Cardiac muscle cell (in vitro differentiated cells and primary cell): ENCODE results near the gene BAIAP3. TPM values are rescaled to one million over a fixed set of nuclear protein-coding genes. Genes with fewer than 3 reads are reported as not detected.

Source experiments
- DNase-seq, 2 donors: peaks; one replicate each; pipeline versions ENCODE4 v3.0.0 to v3.0.0-alpha.2; 2010 to 2017; ENCODE audit warnings: low read depth in 1 of 2, low spot score in 1 of 2
- H3K27ac ChIP-seq: fragments of 200-600 bp; sonication (generic); 2 replicates; pipeline ENCODE4 v1.5.1; 2016
- H3K27me3 ChIP-seq: fragments of 200-600 bp; sonication (generic); 2 replicates; pipeline ENCODE4 v1.6.0; 2016; ENCODE audit warnings: control low read depth
- H3K36me3 ChIP-seq: fragments of 200-600 bp; sonication (generic); 2 replicates; pipeline ENCODE4 v1.5.1; 2016; ENCODE audit warnings: control low read depth
- H3K4me1 ChIP-seq: fragments of 200-600 bp; sonication (generic); 2 replicates; pipeline ENCODE4 v1.8.1; 2017; ENCODE audit warnings: low read depth, mild to moderate bottlenecking, mixed run types
- H3K4me3 ChIP-seq: fragments of 200-600 bp; sonication (generic); 2 replicates; pipeline ENCODE4 v1.5.1; 2016; ENCODE audit warnings: mild to moderate bottlenecking
- H3K9me3 ChIP-seq: fragments of 200-600 bp; sonication (generic); 2 replicates; pipeline ENCODE4 v1.5.1; 2017; ENCODE audit warnings: low read depth, mild to moderate bottlenecking, control low read depth
- polyA plus RNA-seq: library from polyadenylated mRNA; unstranded; fragments of >200 nt; fragmentation: Nextera tagmentation; extraction: Ambion mirVana; gene quantifications from 2 replicates; pipeline ENCODE4 v1.2.1, GENCODE V29; 2016
- total RNA-seq: library from RNA; depleted of rRNA; stranded (reverse); fragments of >200 nt; gene quantifications from 2 replicates; pipeline ENCODE4 v1.2.3, GENCODE V29; 2016
- TF ChIP-seq, protein P1 (sequence below): IDR thresholded peaks from 2 replicates; pipeline ENCODE4 v1.5.1; 2012; ENCODE audit warnings: low read depth, mild to moderate bottlenecking, low read length

The BAIAP3 gene
- total and polyA plus RNA-seq, 2 experiments from 2014 or later: 7.4 to 7.7 TPM

DNA sequence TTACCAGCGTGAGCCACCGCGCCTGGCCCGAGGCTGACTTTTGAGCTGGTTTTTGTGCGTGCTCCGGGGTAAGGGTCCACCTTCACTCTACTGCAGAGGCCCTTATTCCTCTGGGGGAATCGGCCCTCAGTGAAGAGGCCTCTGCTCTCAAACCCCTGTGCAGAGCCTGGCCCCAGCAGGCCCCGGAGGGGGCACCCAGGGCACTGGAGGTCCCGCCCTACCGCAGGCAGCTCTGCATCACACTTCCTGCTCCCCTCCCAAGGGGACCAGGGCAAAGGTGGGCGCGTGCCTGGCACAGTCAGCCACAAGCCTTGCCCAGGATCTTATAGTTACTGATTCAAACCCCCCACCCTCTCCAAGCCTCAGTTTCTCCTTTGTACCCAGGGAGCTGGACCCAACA, 27.6 kb upstream of the BAIAP3 start:
- DNase-seq: no peak
- no peaks in the 10 kb centered on the region for H3K9me3 ChIP-seq
- TF ChIP-seq, protein P1, sequence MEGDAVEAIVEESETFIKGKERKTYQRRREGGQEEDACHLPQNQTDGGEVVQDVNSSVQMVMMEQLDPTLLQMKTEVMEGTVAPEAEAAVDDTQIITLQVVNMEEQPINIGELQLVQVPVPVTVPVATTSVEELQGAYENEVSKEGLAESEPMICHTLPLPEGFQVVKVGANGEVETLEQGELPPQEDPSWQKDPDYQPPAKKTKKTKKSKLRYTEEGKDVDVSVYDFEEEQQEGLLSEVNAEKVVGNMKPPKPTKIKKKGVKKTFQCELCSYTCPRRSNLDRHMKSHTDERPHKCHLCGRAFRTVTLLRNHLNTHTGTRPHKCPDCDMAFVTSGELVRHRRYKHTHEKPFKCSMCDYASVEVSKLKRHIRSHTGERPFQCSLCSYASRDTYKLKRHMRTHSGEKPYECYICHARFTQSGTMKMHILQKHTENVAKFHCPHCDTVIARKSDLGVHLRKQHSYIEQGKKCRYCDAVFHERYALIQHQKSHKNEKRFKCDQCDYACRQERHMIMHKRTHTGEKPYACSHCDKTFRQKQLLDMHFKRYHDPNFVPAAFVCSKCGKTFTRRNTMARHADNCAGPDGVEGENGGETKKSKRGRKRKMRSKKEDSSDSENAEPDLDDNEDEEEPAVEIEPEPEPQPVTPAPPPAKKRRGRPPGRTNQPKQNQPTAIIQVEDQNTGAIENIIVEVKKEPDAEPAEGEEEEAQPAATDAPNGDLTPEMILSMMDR: no peak
- H3K36me3 ChIP-seq: no peaks in the 10 kb centered on the region
- H3K27me3 ChIP-seq: no peaks in the 10 kb centered on the region
- H3K4me1 ChIP-seq: peaks cover 3% of the 10 kb centered on the region
- H3K4me3 ChIP-seq: no peak overlapping the region
- no peak overlapping the region for H3K27ac ChIP-seq

DNA sequence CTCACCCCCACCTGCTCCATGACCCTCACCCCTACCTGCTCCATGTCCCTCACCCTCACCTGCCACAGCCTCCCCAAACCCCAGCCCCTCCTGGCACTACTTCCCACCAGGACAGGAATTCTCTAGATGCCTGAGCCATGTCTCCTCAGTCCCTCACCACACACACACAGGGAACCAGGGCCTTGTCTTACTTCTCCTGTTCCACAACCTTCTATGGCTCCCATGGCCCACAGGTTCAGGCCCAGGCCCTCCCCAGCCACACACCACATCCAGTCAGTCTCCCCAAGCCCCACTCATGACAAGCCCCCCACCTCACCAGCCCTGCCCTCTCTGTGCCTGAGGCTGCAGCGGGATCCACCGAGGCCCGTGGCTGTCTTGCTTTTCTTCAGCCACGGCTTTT, 27.1 kb upstream of the BAIAP3 start:
- H3K4me3 ChIP-seq: no peak overlapping the region
- DNase-seq: no peak
- TF ChIP-seq, protein P1: no peak

DNA sequence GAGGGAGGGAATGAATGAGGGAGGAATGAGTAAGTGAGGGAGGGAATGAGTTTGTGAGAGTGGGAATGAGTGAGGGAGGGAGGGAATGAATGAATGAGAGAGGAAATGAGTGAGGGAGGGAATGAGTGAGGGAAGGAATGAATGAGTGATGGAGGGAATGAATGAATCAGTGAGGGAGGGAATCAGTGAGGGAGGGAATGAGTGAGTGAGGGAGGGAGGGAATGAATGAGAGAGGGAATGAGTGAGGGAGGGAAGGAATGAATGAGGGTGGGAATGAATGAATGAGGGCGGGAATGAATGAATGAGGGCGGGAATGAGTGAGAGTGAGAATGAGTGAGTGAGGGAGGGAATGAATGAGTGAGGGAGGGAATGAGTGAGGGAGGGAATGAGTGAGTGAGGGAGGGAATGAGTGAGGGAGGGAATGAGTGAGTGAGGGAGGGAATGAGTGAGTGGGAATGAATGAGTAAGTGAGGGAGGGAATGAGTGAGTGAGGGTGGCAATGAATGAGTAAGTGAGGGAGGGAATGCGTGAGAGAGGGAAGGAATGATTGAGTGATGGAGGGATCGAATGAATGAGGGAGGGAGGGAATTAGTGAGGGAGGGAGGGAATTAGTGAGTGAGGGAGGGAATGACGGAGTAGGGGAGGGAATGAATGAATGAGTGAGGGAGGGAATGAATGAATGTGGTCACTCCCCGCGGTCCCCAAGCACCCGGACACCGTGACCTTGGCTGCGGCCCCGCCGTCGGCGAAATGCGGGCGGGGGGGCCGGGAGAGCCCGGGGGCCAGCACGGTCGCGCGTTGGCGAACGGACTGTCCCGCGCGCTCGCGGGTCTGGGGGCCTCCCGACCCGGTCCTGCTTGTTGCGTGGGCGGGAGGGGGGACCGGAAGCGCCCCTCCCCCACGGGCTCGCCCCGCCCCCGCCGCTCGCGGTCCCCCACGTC, 25.1 kb upstream of the BAIAP3 start:
- H3K4me1 ChIP-seq: peaks cover 16% of the 10 kb centered on the region
- peak overlapping the region; percentile 59 for H3K4me3 ChIP-seq
- no peak for DNase-seq
- TF ChIP-seq, protein P1: no peak
- no peaks in the 10 kb centered on the region for H3K27me3 ChIP-seq
- H3K27ac ChIP-seq: peak overlapping the region; percentile 100
- H3K9me3 ChIP-seq: no peaks in the 10 kb centered on the region
- H3K36me3 ChIP-seq: no peaks in the 10 kb centered on the region

More for the DNA sequence above, 27.1 kb upstream of the BAIAP3 start:
- Histone ChIP-seq H3K27me3 (no peaks in the 10 kb centered on the region), H3K9me3 (no peaks in the 10 kb centered on the region), H3K4me1 (peaks cover 8% of the 10 kb centered on the region), H3K36me3 (no peaks in the 10 kb centered on the region), H3K27ac (no peak overlapping the region)

DNA sequence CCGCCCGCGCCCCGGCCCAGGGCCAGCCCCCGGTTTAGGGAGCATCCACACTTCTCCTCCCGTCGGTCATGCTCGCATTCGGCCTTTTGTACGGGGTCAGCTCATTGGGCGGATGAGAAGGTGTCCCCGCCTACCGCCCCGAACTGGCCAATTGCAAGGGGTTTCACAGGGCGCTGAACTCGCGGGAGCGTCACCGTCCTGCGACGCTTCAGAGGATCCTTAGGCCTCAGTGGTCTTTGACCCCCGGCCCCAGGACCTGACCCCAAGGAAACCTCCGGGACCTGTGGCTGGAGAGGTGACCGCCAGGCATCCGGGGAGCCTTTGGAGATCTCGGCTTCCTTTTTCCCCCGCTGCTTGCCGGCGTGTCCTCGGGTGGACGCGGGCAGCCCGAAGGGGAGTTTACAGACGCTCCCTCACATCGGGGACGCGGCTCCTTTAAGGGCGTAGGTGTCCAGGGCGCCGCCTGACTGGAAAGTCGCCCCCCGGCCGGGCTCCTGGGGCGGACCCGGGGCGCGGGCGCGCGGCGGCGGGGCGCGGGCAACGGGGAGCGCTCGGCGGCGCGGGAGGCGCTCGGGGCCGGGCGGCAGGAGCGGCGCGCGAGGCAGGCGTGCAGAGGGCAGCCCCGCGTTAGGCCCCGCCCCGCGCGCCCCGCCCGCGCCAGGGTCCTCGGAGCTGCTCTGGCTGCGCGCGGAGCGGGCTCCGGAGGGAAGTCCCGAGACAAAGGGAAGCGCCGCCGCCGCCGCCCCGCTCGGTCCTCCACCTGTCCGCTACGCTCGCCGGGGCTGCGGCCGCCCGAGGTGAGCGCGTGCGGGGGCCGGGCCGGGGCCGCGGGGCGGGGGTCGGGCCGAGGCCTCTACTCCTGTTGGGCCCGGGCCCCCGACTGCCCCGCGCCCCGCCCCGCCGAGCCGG, 24.2 kb upstream of the BAIAP3 start, which contains the start of gene UBE2I:
Gene UBE2I, plus strand, starts transcription at position 660 of the 909 bp plus-strand sequence. CDS start 4,395 bp downstream, outside the sequence.
- peaks cover 3% of the 10 kb centered on the region for H3K36me3 ChIP-seq
- no peaks in the 10 kb centered on the region for H3K27me3 ChIP-seq
- peak within 1 kb of the TSS; percentile 92 for H3K4me3 ChIP-seq
- peaks cover 16% of the 10 kb centered on the region for H3K4me1 ChIP-seq
- H3K9me3 ChIP-seq: no peaks in the 10 kb centered on the region
- TF ChIP-seq, protein P1: no peak
- H3K27ac ChIP-seq: peak within 1 kb of the TSS; percentile 100
- peak; percentile 95 to 99 for DNase-seq

DNA sequence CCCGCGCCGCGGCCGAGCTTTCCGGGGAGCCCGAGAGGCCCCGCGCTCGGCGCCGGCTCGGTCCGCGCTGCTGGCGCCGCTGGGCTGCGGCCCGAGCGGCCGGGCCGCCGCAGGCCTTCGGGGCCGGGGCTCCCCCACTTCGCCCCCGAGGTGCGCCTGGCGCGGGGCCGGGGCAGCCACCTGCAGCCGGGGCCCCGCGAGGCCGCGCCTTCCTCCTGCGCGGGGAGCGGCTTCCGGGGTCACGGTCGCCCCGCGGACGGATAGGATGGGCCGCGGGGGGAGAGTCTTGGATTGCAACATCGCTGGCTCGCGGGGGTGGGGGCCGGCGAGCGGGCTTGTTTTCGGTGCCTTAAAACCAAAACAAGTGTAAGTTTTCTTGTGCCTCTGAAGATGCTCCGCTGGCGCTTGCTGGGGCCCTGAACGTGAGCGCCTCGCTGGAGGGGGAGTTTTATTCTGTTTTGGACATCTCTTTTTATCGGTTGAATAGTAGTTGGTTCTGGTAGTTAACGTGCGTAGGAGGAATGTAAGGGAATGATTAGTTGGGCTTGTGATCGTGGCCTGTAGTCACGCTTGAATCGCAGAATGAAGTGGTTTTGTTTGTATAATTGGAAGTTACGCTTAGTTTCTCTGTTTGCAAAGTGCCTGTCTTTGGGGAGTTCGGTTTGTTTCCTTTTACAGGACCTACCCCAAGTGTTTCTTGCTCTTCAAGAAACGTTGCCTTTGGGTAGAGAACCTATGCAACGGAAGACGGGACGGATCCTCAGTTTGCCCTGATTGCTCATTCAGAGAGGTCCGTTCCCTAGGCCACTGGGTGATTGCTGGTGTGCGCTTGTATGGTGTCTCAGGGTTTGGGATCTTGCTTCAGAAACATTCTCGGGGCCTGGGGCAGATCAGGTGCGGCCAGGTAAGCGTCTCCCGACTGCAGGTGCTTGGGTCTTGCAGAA, 23.3 kb upstream of the BAIAP3 start:
- H3K27ac ChIP-seq: peak overlapping the region; percentile 35

More for the DNA sequence above, 23.3 kb upstream of the BAIAP3 start:
- TF ChIP-seq, protein P1: no peak
- no peaks in the 10 kb centered on the region for H3K27me3 ChIP-seq
- peaks cover 9% of the 10 kb centered on the region for H3K36me3 ChIP-seq
- H3K4me3 ChIP-seq: peak overlapping the region; percentile 92
- peak in 1 of 2 donors; percentile 52 for DNase-seq
- peaks cover 16% of the 10 kb centered on the region for H3K4me1 ChIP-seq
- no peaks in the 10 kb centered on the region for H3K9me3 ChIP-seq
